OCI-LY3 (cell line): Measurements from ENCODE around the gene CHDH.

Source experiments
- EZH2phosphoT487 ChIP-seq: fragments of 200-600 bp; shearing (Covaris generic); IDR thresholded peaks from 2 replicates; pipeline ENCODE4 v1.6.1; 2018; ENCODE audit warnings: antibody characterized with exemption, mixed run types, low read depth
- TF ChIP-seq, protein P1 (sequence below): fragments of 200-600, 300-600 bp; sonication (generic); IDR thresholded peaks from 2 replicates; pipeline ENCODE4 v1.5.1; 2014; ENCODE audit warnings: antibody characterized with exemption, low read length, low read depth

DNA sequence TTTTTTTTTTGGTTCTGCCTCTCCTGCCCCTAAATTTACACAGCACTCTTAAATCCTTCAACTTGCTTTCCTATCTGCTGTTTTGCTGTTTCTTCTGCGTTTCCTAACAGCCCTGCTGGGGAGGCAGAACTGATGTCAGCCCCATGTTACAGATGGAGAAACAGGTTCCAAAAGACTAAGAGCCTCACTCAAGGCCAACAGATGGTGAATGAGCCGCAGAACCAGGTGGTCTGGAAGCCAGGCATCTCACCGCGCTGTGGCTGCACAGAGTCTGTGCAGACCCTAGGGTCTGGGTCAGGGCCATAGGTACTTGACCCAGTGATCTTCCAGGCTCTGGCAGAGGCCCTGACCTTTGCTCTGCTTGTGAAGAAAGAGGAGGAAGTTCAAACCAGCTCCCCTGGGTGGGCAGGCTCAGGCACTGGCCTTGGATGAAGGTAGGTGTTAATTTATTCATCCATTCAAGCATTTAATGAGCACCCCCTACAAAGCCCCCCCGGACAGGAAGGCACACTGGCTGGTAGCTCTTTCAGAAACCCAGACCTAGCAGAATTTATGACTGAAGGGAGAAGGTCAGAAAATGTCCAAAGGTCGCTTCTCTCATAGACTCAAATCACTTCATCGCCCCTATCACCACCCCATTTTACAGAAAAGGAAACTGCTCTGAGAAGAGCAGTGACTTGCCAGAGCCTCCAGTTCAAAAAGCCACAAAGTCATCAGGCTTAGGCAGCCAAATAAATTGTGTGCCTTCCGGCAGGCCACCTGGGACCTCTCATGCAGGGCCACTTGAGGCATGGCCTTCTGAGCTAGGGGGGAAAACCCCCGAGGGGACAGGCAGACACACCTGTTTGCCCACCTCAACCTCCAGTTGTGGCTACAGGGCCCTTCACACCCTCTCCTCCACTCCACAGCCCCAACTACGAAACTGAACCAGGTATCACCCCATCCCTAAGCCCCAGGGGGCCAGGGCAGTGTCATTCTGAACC, 2.7 kb downstream of the CHDH start:
- TF ChIP-seq, protein P1, sequence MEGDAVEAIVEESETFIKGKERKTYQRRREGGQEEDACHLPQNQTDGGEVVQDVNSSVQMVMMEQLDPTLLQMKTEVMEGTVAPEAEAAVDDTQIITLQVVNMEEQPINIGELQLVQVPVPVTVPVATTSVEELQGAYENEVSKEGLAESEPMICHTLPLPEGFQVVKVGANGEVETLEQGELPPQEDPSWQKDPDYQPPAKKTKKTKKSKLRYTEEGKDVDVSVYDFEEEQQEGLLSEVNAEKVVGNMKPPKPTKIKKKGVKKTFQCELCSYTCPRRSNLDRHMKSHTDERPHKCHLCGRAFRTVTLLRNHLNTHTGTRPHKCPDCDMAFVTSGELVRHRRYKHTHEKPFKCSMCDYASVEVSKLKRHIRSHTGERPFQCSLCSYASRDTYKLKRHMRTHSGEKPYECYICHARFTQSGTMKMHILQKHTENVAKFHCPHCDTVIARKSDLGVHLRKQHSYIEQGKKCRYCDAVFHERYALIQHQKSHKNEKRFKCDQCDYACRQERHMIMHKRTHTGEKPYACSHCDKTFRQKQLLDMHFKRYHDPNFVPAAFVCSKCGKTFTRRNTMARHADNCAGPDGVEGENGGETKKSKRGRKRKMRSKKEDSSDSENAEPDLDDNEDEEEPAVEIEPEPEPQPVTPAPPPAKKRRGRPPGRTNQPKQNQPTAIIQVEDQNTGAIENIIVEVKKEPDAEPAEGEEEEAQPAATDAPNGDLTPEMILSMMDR, result no peak
- no peak for TF ChIP-seq EZH2phosphoT487
